Muscle of leg (tissue), 11 donors: Measurements from ENCODE around the gene EFCAB7. TPM values are rescaled to one million over a fixed set of nuclear protein-coding genes. Genes with fewer than 3 reads are reported as not detected.

Experiments
- DNase-seq: peaks from one replicate; pipeline ENCODE4 v3.0.0; 2013
- H3K27ac ChIP-seq: one replicate; pipeline ENCODE4 v1.5.1; 2013; ENCODE audit warnings: mild to moderate bottlenecking, low read length, control low read depth
- H3K27me3 ChIP-seq: one replicate; pipeline ENCODE4 v1.6.1; 2013; ENCODE audit warnings: low read length; ENCODE audit not compliant: control insufficient read depth, insufficient read depth
- H3K36me3 ChIP-seq: one replicate; pipeline ENCODE4 v1.6.1; 2013; ENCODE audit warnings: low read length; ENCODE audit not compliant: control insufficient read depth, insufficient read depth
- H3K4me1 ChIP-seq: one replicate; pipeline ENCODE4 v1.6.1; 2013; ENCODE audit warnings: low read length; ENCODE audit not compliant: control insufficient read depth, insufficient read depth
- H3K4me3 ChIP-seq: one replicate; pipeline ENCODE4 v1.5.1; 2013; ENCODE audit warnings: low read length, control low read depth
- H3K9me3 ChIP-seq: replicated peaks from 2 replicates; pipeline ENCODE4 v1.6.1; 2013; ENCODE audit warnings: low read depth, low read length; ENCODE audit not compliant: control insufficient read depth
- WGBS: methylation state at CpG from one replicate; pipeline ENCODE4 v1.1.5; 2013; ENCODE audit warnings: missing lambda C conversion rate; ENCODE audit not compliant: insufficient coverage; 5-methylcytosine and 5-hydroxymethylcytosine counted together
- polyA plus RNA-seq, 8 donors: library from polyadenylated mRNA; unstranded; fragments of 120-200 nt; gene quantifications; one replicate each; pipeline versions ENCODE4 v1.2.1 to v1.2.3, GENCODE V29; 2013; ENCODE audit warnings: inconsistent platforms in 1 of 8, low replicate concordance in 1 of 8; ENCODE audit not compliant: insufficient read length in 8 of 8, insufficient read depth in 1 of 8
- total RNA-seq: library from RNA; stranded (reverse); fragments of 120-200 nt; gene quantifications from one replicate; pipeline ENCODE4 v1.2.4, GENCODE V29; 2013

Gene EFCAB7
- total and polyA plus RNA-seq, 9 donors = 7.5 to 12.1 (median 8.8) TPM

DNA sequence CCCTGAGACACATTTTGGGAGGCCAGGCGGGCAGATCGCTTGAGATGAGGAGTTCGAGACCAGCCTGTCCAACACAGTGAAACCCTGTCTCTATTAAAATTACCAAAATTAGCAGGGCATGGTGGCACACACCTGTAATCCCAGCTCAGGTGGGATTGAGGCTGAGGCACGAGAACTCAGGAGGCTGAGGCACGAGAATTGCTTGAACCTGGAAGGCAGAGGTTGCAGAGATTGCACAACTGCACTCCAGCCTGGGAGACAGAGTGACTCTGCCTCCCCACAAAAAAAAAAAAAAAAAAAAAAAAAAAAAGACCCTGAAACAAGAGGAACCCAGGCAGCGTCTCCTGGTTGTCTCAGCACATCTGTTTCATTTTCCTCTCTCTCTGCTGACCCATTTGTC is 94.1 kb downstream of the EFCAB7 start:
- no peak overlapping the region for H3K4me3 ChIP-seq
- peaks cover 6% of the 10 kb centered on the region for H3K4me1 ChIP-seq
- no peaks in the 10 kb centered on the region for H3K27me3 ChIP-seq
- H3K9me3 ChIP-seq = no peaks in the 10 kb centered on the region
- no peak overlapping the region for H3K27ac ChIP-seq
- DNase-seq = no peak
- WGBS = 100% methylated on average over 2 of the region's 6 CpGs
- H3K36me3 ChIP-seq = no peaks in the 10 kb centered on the region

- Histone ChIP-seq H3K4me1 (peaks cover 10% of the 10 kb centered on the region), H3K27me3 (no peaks in the 10 kb centered on the region), H3K27ac (no peak overlapping the region), H3K9me3 (no peaks in the 10 kb centered on the region), H3K4me3 (no peak overlapping the region), H3K36me3 (no peaks in the 10 kb centered on the region)
- DNase-seq = no peak
Observed at GRCh38 chr1:63618011-63618410, 94.7 kb downstream of the EFCAB7 start.

DNA sequence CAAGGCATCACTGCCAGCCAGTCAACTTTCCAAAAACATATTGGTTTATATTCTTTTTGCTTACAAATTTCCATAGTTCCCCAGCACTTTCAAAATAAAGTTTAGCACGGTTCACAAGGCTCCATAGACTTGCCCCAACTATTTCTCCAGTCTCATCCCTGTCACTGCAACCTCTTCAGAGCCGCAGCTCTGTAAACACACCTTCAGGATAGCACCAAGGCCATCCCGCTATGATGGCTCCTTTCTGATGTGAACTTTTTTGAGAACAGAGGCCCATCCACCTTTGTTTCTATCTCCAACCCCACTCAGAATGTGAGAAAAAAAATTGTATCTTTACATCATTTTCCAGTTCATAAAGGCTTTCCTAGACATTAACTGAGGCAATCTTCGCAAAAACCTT is 96.2 kb downstream of the EFCAB7 start:
- Histone ChIP-seq H3K4me1 (peaks cover 15% of the 10 kb centered on the region), H3K27me3 (no peaks in the 10 kb centered on the region), H3K27ac (no peak overlapping the region), H3K9me3 (no peaks in the 10 kb centered on the region), H3K36me3 (no peaks in the 10 kb centered on the region), H3K4me3 (no peak overlapping the region)
- no peak for DNase-seq
- WGBS = 77% methylated on average over 1 of the region's 4 CpGs

GRCh38 chr1:63620671-63621070 is 97.3 kb downstream of the EFCAB7 start:
- H3K36me3 ChIP-seq = no peaks in the 10 kb centered on the region
- H3K9me3 ChIP-seq = no peaks in the 10 kb centered on the region
- no peak overlapping the region for H3K27ac ChIP-seq
- no peak overlapping the region for H3K4me3 ChIP-seq
- no CpG with 5 or more reads among the region's 5 CpGs for WGBS
- no peaks in the 10 kb centered on the region for H3K27me3 ChIP-seq
- DNase-seq = no peak
- H3K4me1 ChIP-seq = peaks cover 15% of the 10 kb centered on the region

- peaks cover 15% of the 10 kb centered on the region for H3K4me1 ChIP-seq
- H3K27ac ChIP-seq = no peak overlapping the region
- 88% methylated on average over 3 of the region's 3 CpGs for WGBS
Observed at GRCh38 chr1:63621075-63621474, 97.8 kb downstream of the EFCAB7 start.

DNA sequence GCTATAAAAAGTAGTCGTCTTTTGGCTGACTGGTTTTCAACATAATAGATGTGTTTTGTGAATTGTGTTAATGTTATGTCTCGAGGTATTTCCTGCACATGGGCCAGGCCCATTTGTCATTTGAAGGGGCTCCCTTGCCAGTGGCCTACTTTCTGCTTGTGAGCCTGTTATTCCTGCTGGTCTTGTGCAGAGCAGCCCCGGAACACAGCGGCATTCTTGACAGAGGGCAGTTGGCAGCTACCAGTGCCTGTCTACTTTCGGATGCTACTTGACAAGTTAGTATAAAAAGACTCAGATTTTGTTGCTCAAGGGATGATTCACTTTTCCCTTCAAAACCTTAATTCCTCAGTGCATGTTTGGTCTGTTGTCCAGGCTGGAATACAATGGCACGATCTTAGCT is 98.4 kb downstream of the EFCAB7 start:
- Histone ChIP-seq H3K9me3 (no peaks in the 10 kb centered on the region), H3K27ac (no peak overlapping the region), H3K4me3 (no peak overlapping the region), H3K36me3 (no peaks in the 10 kb centered on the region), H3K27me3 (no peaks in the 10 kb centered on the region), H3K4me1 (peaks cover 14% of the 10 kb centered on the region)
- DNase-seq = no peak
- WGBS = 81% methylated on average over 2 of the region's 6 CpGs

More at GRCh38 chr1:63621075-63621474, 97.8 kb downstream of the EFCAB7 start:
- Histone ChIP-seq H3K36me3 (no peaks in the 10 kb centered on the region), H3K9me3 (no peaks in the 10 kb centered on the region), H3K27me3 (no peaks in the 10 kb centered on the region), H3K4me3 (no peak overlapping the region)
- DNase-seq = no peak

Other genes starting within 250 kb of the EFCAB7 start
- 6.4 TPM for gene FOXD3, start 201.0 kb upstream of the EFCAB7 start, total RNA-seq
- 1 to 10 TPM; 3.6 to 9.5 (median 7.2) TPM for gene FOXD3, start 201.0 kb upstream of the EFCAB7 start, polyA plus RNA-seq
- 14.3 TPM for gene ALG6, start 155.9 kb upstream of the EFCAB7 start, total RNA-seq
- 10 to 100 TPM; 12.2 to 19.5 (median 14.7) TPM for gene ALG6, start 155.9 kb upstream of the EFCAB7 start, polyA plus RNA-seq
- 25.8 TPM for gene ITGB3BP, start 300 bp upstream of the EFCAB7 start, total RNA-seq
- 10 to 100 TPM; 24.4 to 36.2 (median 29.0) TPM for gene ITGB3BP, start 300 bp upstream of the EFCAB7 start, polyA plus RNA-seq
- gene PGM1, start 69.9 kb downstream of the EFCAB7 start, total RNA-seq = 68.5 TPM
- gene PGM1, start 69.9 kb downstream of the EFCAB7 start, polyA plus RNA-seq = 10 to 100 TPM; 49.7 to 63.1 (median 58.6) TPM